ENCODE results near the gene SLC6A6.
"Not testable (repeated sequence)": the region's sequence is repeated elsewhere in the genome, so short reads cannot be mapped to it uniquely, and the experiment has no call there.

The SLC6A6 gene

GRCh38 chr3:14401692-14402303, 608 bp upstream of the SLC6A6 start:
- no peak for DNase-seq

GRCh38 chr3:14403619-14404155, 1.3 kb downstream of the SLC6A6 start:
- no peak for DNase-seq

GRCh38 chr3:14404186-14404585, 1.8 kb downstream of the SLC6A6 start:
- DNase-seq: no peak

GRCh38 chr3:14404631-14405359, 2.4 kb downstream of the SLC6A6 start:
- no peak for DNase-seq

GRCh38 chr3:14405360-14406238, 3.2 kb downstream of the SLC6A6 start:
- DNase-seq: no peak

- DNase-seq: no peak
Observed at GRCh38 chr3:14406336-14406735, 3.9 kb downstream of the SLC6A6 start.

- no peak for DNase-seq
Observed at GRCh38 chr3:14406766-14407165, 4.4 kb downstream of the SLC6A6 start.

GRCh38 chr3:14407203-14407602, 4.8 kb downstream of the SLC6A6 start:
- DNase-seq: no peak

- not testable (repeated sequence) for DNase-seq
Observed at GRCh38 chr3:14409779-14410063, 7.3 kb downstream of the SLC6A6 start.

- no peak for DNase-seq
Observed at GRCh38 chr3:14410106-14410502, 7.7 kb downstream of the SLC6A6 start.

- DNase-seq: no peak
Observed at GRCh38 chr3:14410503-14411165, 8.2 kb downstream of the SLC6A6 start.

- no peak for DNase-seq
Observed at GRCh38 chr3:14411166-14411526, 8.7 kb downstream of the SLC6A6 start.

- DNase-seq: no peak
Observed at GRCh38 chr3:14411988-14412387, 9.6 kb downstream of the SLC6A6 start.

GRCh38 chr3:14412831-14413380, 10.5 kb downstream of the SLC6A6 start:
- no peak for DNase-seq

- no peak for DNase-seq
Observed at GRCh38 chr3:14413381-14414071, 11.1 kb downstream of the SLC6A6 start.

- no peak for DNase-seq
Observed at GRCh38 chr3:14414846-14415464, 12.5 kb downstream of the SLC6A6 start.

- no peak for DNase-seq
Observed at GRCh38 chr3:14415501-14415900, 13.1 kb downstream of the SLC6A6 start.

- no peak for DNase-seq
Observed at GRCh38 chr3:14416453-14416852, 14.0 kb downstream of the SLC6A6 start.

- no peak for DNase-seq
Observed at GRCh38 chr3:14418296-14419250, 16.2 kb downstream of the SLC6A6 start.

Data from activated CD4-positive, alpha-beta T cell treated with anti-CD3 and anti-CD28 coated beads for 1 hour (primary cell).